Natural killer cell (primary cell): ENCODE results near the gene ARHGAP6. TPM values are rescaled to one million over a fixed set of nuclear protein-coding genes. Genes with fewer than 3 reads are reported as not detected.

Source experiments
- ATAC-seq, 3 donors: fragments of 150-1000 bp in 2 of 3; fragments of 200-7000 bp in 1 of 3; cut with Tn5 transposase; 1 replicate in 1 of 3; 2 replicates in 2 of 3; pipeline ENCODE4 v1.10.0; 2021; ENCODE audit warnings: mild to moderate bottlenecking in 2 of 3, moderate library complexity in 2 of 3
- DNase-seq, 2 donors: peaks; one replicate each; pipeline versions ENCODE4 v3.0.0 to v3.0.0-alpha.2; 2013 to 2021; ENCODE audit warnings: mixed read lengths in 1 of 2
- H3K27ac ChIP-seq: one replicate; pipeline ENCODE4 v1.5.1; 2013; ENCODE audit warnings: mild to moderate bottlenecking, low read length
- H3K27me3 ChIP-seq: one replicate; pipeline ENCODE4 v1.6.1; 2013; ENCODE audit warnings: low read length; ENCODE audit not compliant: control insufficient read depth, insufficient read depth
- H3K36me3 ChIP-seq: one replicate; pipeline ENCODE4 v1.6.1; 2013; ENCODE audit warnings: low read length; ENCODE audit not compliant: control insufficient read depth, insufficient read depth
- H3K4me1 ChIP-seq: one replicate; pipeline ENCODE4 v1.6.1; 2013; ENCODE audit warnings: low read length; ENCODE audit not compliant: control insufficient read depth, insufficient read depth
- H3K4me3 ChIP-seq: one replicate; pipeline ENCODE4 v1.5.1; 2013; ENCODE audit warnings: low read length
- H3K9me3 ChIP-seq: one replicate; pipeline ENCODE4 v1.6.1; 2013; ENCODE audit warnings: low read length; ENCODE audit not compliant: control insufficient read depth, insufficient read depth
- H3K27ac Mint-ChIP-seq, 2 donors: one replicate each; pipeline ENCODE4 v1.8.0; 2022; ENCODE audit warnings: mild to moderate bottlenecking in 2 of 2, mixed read lengths in 2 of 2, moderate library complexity in 1 of 2
- H3K27me3 Mint-ChIP-seq, 2 donors: one replicate each; pipeline ENCODE4 v1.8.0; 2022; ENCODE audit warnings: low read depth in 2 of 2, mixed read lengths in 2 of 2
- H3K36me3 Mint-ChIP-seq: one replicate; pipeline ENCODE4 v1.8.0; 2022; ENCODE audit warnings: mixed read lengths
- H3K4me1 Mint-ChIP-seq, 2 donors: one replicate each; pipeline ENCODE4 v1.8.0; 2022; ENCODE audit warnings: mixed read lengths in 2 of 2
- H3K4me3 Mint-ChIP-seq: one replicate; pipeline ENCODE4 v1.8.0; 2022; ENCODE audit warnings: mild to moderate bottlenecking, moderate library complexity, mixed read lengths
- H3K9me3 Mint-ChIP-seq, 2 donors: one replicate each; pipeline ENCODE4 v1.8.0; 2022; ENCODE audit warnings: mixed read lengths in 2 of 2
- whole genome bisulfite sequencing: methylation state at CpG from one replicate; pipeline ENCODE4 v1.1.7; 2013; ENCODE audit warnings: missing lambda C conversion rate; ENCODE audit not compliant: insufficient coverage; 5-methylcytosine and 5-hydroxymethylcytosine counted together
- intact Hi-C: fragments of 100-400 bp; cut with micrococcal nuclease; formaldehyde crosslinking; loops from one replicate; pipeline ENCODE4 v1.14.2; 2022
- total RNA-seq, 4 donors: library from RNA; stranded (reverse); fragments of 120-200 nt in 1 of 4; gene quantifications; one replicate each; pipeline versions ENCODE4 v1.2.3 to v1.2.4, GENCODE V29; 2013 to 2022
- TF ChIP-seq, protein P1 (sequence below): fragments of 200-600 bp; IDR thresholded peaks from one replicate; pipeline ENCODE4 v1.8.0; 2022; ENCODE audit warnings: antibody characterized with exemption

ARHGAP6 gene
- total RNA-seq, 3 donors from 2014 or later (not counting 1 experiment from before 2014, with no cell fraction given), result 0.32 to 1.9 (median 1.8) TPM

DNA sequence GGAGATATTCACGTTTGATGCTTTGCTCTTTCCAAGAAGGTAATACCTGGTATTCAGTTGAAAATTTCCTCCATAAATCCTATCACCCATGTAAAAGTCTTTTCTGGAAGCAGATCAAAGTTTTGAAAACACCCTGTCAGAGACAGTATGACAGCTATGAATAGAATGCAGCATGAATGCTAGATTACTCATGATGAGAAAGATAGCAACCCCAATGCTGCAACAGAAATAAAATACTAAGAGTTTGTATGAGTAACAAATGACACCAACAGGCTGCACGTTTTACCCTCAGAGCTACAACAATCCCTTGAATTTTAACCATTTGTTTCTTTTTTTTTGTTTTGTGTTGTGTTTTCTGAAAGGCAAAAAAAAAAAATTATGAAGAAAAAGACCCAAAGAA, 108.6 kb downstream of the ARHGAP6 start:
- TF ChIP-seq, protein P1, sequence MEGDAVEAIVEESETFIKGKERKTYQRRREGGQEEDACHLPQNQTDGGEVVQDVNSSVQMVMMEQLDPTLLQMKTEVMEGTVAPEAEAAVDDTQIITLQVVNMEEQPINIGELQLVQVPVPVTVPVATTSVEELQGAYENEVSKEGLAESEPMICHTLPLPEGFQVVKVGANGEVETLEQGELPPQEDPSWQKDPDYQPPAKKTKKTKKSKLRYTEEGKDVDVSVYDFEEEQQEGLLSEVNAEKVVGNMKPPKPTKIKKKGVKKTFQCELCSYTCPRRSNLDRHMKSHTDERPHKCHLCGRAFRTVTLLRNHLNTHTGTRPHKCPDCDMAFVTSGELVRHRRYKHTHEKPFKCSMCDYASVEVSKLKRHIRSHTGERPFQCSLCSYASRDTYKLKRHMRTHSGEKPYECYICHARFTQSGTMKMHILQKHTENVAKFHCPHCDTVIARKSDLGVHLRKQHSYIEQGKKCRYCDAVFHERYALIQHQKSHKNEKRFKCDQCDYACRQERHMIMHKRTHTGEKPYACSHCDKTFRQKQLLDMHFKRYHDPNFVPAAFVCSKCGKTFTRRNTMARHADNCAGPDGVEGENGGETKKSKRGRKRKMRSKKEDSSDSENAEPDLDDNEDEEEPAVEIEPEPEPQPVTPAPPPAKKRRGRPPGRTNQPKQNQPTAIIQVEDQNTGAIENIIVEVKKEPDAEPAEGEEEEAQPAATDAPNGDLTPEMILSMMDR, result no peak
- ATAC-seq (no peak), DNase-seq (no peak)
- intact Hi-C loops, result no loop called here
- H3K27ac Mint-ChIP-seq, result no peak overlapping the region
- H3K9me3 Mint-ChIP-seq, result no peaks in the 10 kb centered on the region
- Histone ChIP-seq H3K27me3 (no peaks in the 10 kb centered on the region), H3K36me3 (no peaks in the 10 kb centered on the region), H3K4me1 (no peaks in the 10 kb centered on the region), H3K27ac (no peak overlapping the region), H3K9me3 (no peaks in the 10 kb centered on the region), H3K4me3 (no peak overlapping the region)
- H3K4me1 Mint-ChIP-seq, result no peaks in the 10 kb centered on the region
- H3K36me3 Mint-ChIP-seq, result no peaks in the 10 kb centered on the region
- peaks cover 5 to 22% of the 10 kb centered on the region in 2 donors for H3K27me3 Mint-ChIP-seq
- WGBS, result no CpG with 5 or more reads among the region's 2 CpGs
- H3K4me3 Mint-ChIP-seq, result no peak overlapping the region

DNA sequence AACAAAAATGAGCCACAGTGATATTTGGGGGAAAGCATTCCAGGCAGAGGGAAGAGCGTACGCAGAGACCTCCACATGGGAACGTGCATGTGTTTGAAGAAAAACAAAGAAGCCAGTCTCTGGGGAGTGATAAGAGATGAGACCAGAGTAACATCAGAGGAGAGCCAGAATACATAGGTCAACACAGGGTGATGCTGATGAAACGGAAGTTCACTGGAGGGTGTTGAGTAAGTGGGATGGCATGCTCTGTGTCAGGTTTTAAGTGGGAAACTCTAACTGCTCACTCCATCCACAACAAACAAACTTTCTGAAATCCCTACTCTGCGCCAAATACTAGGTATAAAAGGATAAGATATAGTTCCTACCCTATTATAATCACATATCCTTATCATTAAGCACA, 110.0 kb downstream of the ARHGAP6 start:
- peaks cover 5 to 22% of the 10 kb centered on the region in 2 donors for H3K27me3 Mint-ChIP-seq

DNA sequence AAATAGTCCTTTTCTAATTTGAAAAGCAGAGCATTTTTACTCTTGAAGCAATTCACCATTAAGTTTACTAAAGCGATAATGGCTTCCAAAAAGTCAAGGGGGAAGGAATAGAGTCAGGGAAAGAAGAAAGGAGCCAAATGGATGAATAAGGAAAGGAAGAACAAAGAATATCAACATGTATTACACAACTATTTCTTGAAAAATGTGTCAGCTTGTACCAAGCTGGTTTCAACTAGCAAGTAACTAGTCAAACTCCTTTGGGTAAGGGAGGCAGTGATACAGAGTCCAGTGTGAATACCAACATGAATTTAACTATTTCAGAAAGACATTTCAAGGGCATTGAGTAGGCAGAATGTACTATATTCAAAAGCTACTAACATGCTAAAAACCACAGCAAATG, 112.1 kb downstream of the ARHGAP6 start:
- no peaks in the 10 kb centered on the region for H3K4me1 ChIP-seq
- no peaks in the 10 kb centered on the region for H3K9me3 Mint-ChIP-seq
- H3K4me3 Mint-ChIP-seq, result no peak overlapping the region
- no peaks in the 10 kb centered on the region for H3K27me3 ChIP-seq
- WGBS, result no CpG with 5 or more reads among the region's 1 CpG
- no peak overlapping the region for H3K27ac Mint-ChIP-seq
- intact Hi-C loops, result no loop called here
- no peaks in the 10 kb centered on the region for H3K4me1 Mint-ChIP-seq
- ATAC-seq, result no peak
- H3K4me3 ChIP-seq, result no peak overlapping the region
- H3K27ac ChIP-seq, result no peak overlapping the region
- no peaks in the 10 kb centered on the region for H3K36me3 ChIP-seq
- DNase-seq, result no peak
- TF ChIP-seq, protein P1, result no peak
- H3K27me3 Mint-ChIP-seq, result peaks cover 13 to 30% of the 10 kb centered on the region in 2 donors
- no peaks in the 10 kb centered on the region for H3K9me3 ChIP-seq
- no peaks in the 10 kb centered on the region for H3K36me3 Mint-ChIP-seq

More for the DNA sequence above, 110.0 kb downstream of the ARHGAP6 start:
- H3K4me3 ChIP-seq, result no peak overlapping the region
- TF ChIP-seq, protein P1, result no peak
- H3K27me3 ChIP-seq, result no peaks in the 10 kb centered on the region
- intact Hi-C loops, result no loop called here
- no peak overlapping the region for H3K27ac ChIP-seq
- no peaks in the 10 kb centered on the region for H3K36me3 Mint-ChIP-seq
- no peaks in the 10 kb centered on the region for H3K4me1 ChIP-seq
- no peaks in the 10 kb centered on the region for H3K9me3 Mint-ChIP-seq
- ATAC-seq, result no peak
- H3K36me3 ChIP-seq, result no peaks in the 10 kb centered on the region
- H3K9me3 ChIP-seq, result no peaks in the 10 kb centered on the region
- WGBS, result 98% methylated on average over 3 of the region's 5 CpGs
- H3K4me1 Mint-ChIP-seq, result no peaks in the 10 kb centered on the region
- H3K27ac Mint-ChIP-seq, result no peak overlapping the region
- no peak overlapping the region for H3K4me3 Mint-ChIP-seq
- no peak for DNase-seq

DNA sequence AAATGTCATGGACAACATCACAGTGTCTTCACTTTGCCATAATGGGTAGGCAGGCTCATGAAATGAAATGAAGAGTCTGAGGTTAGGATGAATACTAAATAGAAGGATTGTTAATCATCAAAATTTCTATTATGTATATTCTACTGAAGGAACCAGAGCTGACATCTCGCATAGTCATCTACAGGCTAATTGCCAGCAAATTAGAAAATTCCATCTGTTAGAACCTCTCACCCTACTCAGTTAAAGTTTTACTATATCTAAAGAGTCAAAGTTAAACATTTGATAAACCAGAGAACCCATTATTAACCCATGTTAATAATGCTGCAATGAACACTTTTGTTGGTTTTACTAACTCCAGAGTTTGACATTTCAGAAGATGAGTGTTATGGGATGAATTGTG, 114.6 kb downstream of the ARHGAP6 start:
- no peak overlapping the region for H3K27ac Mint-ChIP-seq
- intact Hi-C loops, result no loop called here
- peaks cover 13 to 25% of the 10 kb centered on the region in 2 donors for H3K27me3 Mint-ChIP-seq
- no peaks in the 10 kb centered on the region for H3K4me1 Mint-ChIP-seq
- Histone ChIP-seq H3K27ac (no peak overlapping the region), H3K9me3 (no peaks in the 10 kb centered on the region), H3K36me3 (no peaks in the 10 kb centered on the region), H3K4me1 (no peaks in the 10 kb centered on the region), H3K27me3 (no peaks in the 10 kb centered on the region), H3K4me3 (no peak overlapping the region)
- DNase-seq (no peak), ATAC-seq (no peak)
- H3K36me3 Mint-ChIP-seq, result no peaks in the 10 kb centered on the region
- TF ChIP-seq, protein P1, result no peak
- no peak overlapping the region for H3K4me3 Mint-ChIP-seq
- no peaks in the 10 kb centered on the region for H3K9me3 Mint-ChIP-seq
- WGBS, result no CpG with 5 or more reads among the region's 1 CpG
